Measurements from ENCODE around the gene WWC1. TPM values are rescaled to one million over a fixed set of nuclear protein-coding genes. Genes with fewer than 3 reads are reported as not detected.
"Not testable (repeated sequence)": the region's sequence is repeated elsewhere in the genome, so short reads cannot be mapped to it uniquely, and the experiment has no call there.

Gene WWC1
- total RNA-seq, 2 donors from 2014 or later: 45.3 to 52.6 TPM

- Histone ChIP-seq H3K4me1 (replicated peaks) (no peaks in the 10 kb centered on the region), H3K4me3 (no peak overlapping the region), H3K9me3 (no peaks in the 10 kb centered on the region), H3K27me3 (replicated peaks; ENCODE audit: insufficient read depth) (no peaks in the 10 kb centered on the region), H3K36me3 (no peaks in the 10 kb centered on the region), H3K27ac (no peak overlapping the region)
- no peak for TF ChIP-seq POLR2A (IDR thresholded peaks at IDR 0.05)
- TF ChIP-seq CTCF (IDR thresholded peaks at IDR 0.05): no peak
- TF ChIP-seq POLR2AphosphoS5 (IDR thresholded peaks at IDR 0.05): no peak
- intact Hi-C loops (cut with DNase I): no loop called here
- DNase-seq (ENCODE audit: low spot score): no peak
- 84% methylated on average over 2 of the region's 2 CpGs for WGBS
Observed at GRCh38 chr5:168304349-168304748, 12.9 kb downstream of the WWC1 start.

GRCh38 chr5:168305281-168305680 lies 13.8 kb downstream of the WWC1 start:
- H3K4me1 ChIP-seq (replicated peaks): no peaks in the 10 kb centered on the region
- H3K4me3 ChIP-seq: no peak overlapping the region
- no peak for DNase-seq (ENCODE audit: low spot score)
- TF ChIP-seq CTCF (IDR thresholded peaks at IDR 0.05) (no peak), POLR2A (IDR thresholded peaks at IDR 0.05) (no peak), POLR2AphosphoS5 (IDR thresholded peaks at IDR 0.05) (no peak)
- H3K36me3 ChIP-seq: no peaks in the 10 kb centered on the region
- intact Hi-C loops (cut with DNase I): no loop called here
- no peaks in the 10 kb centered on the region for H3K27me3 ChIP-seq (replicated peaks; ENCODE audit: insufficient read depth)
- 75% methylated on average over 7 of the region's 7 CpGs for WGBS
- no peak overlapping the region for H3K27ac ChIP-seq
- no peaks in the 10 kb centered on the region for H3K9me3 ChIP-seq

- H3K4me1 ChIP-seq (replicated peaks): no peaks in the 10 kb centered on the region
- H3K9me3 ChIP-seq: no peaks in the 10 kb centered on the region
- H3K4me3 ChIP-seq: no peak overlapping the region
- no peak overlapping the region for H3K27ac ChIP-seq
- H3K27me3 ChIP-seq (replicated peaks; ENCODE audit: insufficient read depth): no peaks in the 10 kb centered on the region
- DNase-seq (ENCODE audit: low spot score): no peak
- intact Hi-C loops (cut with DNase I): no loop called here
- TF ChIP-seq CTCF (IDR thresholded peaks at IDR 0.05): no peak
- no peak for TF ChIP-seq POLR2A (IDR thresholded peaks at IDR 0.05)
- no peak for TF ChIP-seq POLR2AphosphoS5 (IDR thresholded peaks at IDR 0.05)
- H3K36me3 ChIP-seq: no peaks in the 10 kb centered on the region
- 87% methylated on average over 6 of the region's 6 CpGs for WGBS
Observed at GRCh38 chr5:168307022-168307421, 15.6 kb downstream of the WWC1 start.

GRCh38 chr5:168307925-168308584 lies 16.6 kb downstream of the WWC1 start:
- no peaks in the 10 kb centered on the region for H3K27me3 ChIP-seq (replicated peaks; ENCODE audit: insufficient read depth)
- H3K27ac ChIP-seq: no peak overlapping the region
- TF ChIP-seq CTCF (IDR thresholded peaks at IDR 0.05) (no peak), POLR2A (IDR thresholded peaks at IDR 0.05) (no peak), POLR2AphosphoS5 (IDR thresholded peaks at IDR 0.05) (no peak)
- H3K9me3 ChIP-seq: no peaks in the 10 kb centered on the region
- no peaks in the 10 kb centered on the region for H3K36me3 ChIP-seq
- H3K4me1 ChIP-seq (replicated peaks): no peaks in the 10 kb centered on the region
- no peak overlapping the region for H3K4me3 ChIP-seq
- no peak for DNase-seq (ENCODE audit: low spot score)
- intact Hi-C loops (cut with DNase I): no loop called here
- 87% methylated on average over 4 of the region's 4 CpGs for WGBS

GRCh38 chr5:168308976-168309598 lies 17.6 kb downstream of the WWC1 start:
- Histone ChIP-seq H3K27ac (no peak overlapping the region), H3K27me3 (replicated peaks; ENCODE audit: insufficient read depth) (no peaks in the 10 kb centered on the region), H3K9me3 (no peaks in the 10 kb centered on the region), H3K4me3 (no peak overlapping the region), H3K4me1 (replicated peaks) (no peaks in the 10 kb centered on the region), H3K36me3 (no peaks in the 10 kb centered on the region)
- whole genome bisulfite sequencing: 91% methylated on average over 6 of the region's 6 CpGs
- TF ChIP-seq POLR2A (IDR thresholded peaks at IDR 0.05) (no peak), CTCF (IDR thresholded peaks at IDR 0.05) (no peak), POLR2AphosphoS5 (IDR thresholded peaks at IDR 0.05) (no peak)
- no peak for DNase-seq (ENCODE audit: low spot score)
- intact Hi-C loops (cut with DNase I): no loop called here

- DNase-seq (ENCODE audit: low spot score); intact Hi-C loops (cut with DNase I); H3K36me3 ChIP-seq; H3K27me3 ChIP-seq (replicated peaks; ENCODE audit: insufficient read depth); H3K4me1 ChIP-seq (replicated peaks); H3K9me3 ChIP-seq; H3K27ac ChIP-seq; H3K4me3 ChIP-seq: not testable (repeated sequence)
- 75% methylated on average over 3 of the region's 3 CpGs for WGBS
Observed at GRCh38 chr5:168310541-168310940, 19.1 kb downstream of the WWC1 start.
